ENCODE measurements around the gene CEACAM21.

Gene CEACAM21

GRCh38 chr19:41595258-41595889 is 19.4 kb downstream of the CEACAM21 start (continued):
- TF ChIP-seq ZNF174 (tag by site-specific recombination; IDR thresholded peaks at IDR 0.05) (no peak), ZFP69B (tag by site-specific recombination; IDR thresholded peaks at IDR 0.05) (no peak), SP7 (tag by site-specific recombination; IDR thresholded peaks at IDR 0.05) (no peak), KLF16 (tag by site-specific recombination; IDR thresholded peaks at IDR 0.05) (no peak), ZNF701 (tag by site-specific recombination; IDR thresholded peaks at IDR 0.05) (no peak), PATZ1 (tag by site-specific recombination; IDR thresholded peaks at IDR 0.05) (no peak), ZNF24 (tag by site-specific recombination; IDR thresholded peaks at IDR 0.05) (peak; percentile 79; the same call in 1 of the 2 replicates), ZNF626 (tag by site-specific recombination; IDR thresholded peaks at IDR 0.05) (no peak), ZNF518A (tag by site-specific recombination; conservative IDR thresholded peaks at IDR 0.05; ENCODE audit: low read depth) (no peak), BCL11B (tag by site-specific recombination; IDR thresholded peaks at IDR 0.05; ENCODE audit: low read depth) (no peak), SCRT2 (tag by site-specific recombination; IDR thresholded peaks at IDR 0.05) (no peak), ZNF555 (tag by site-specific recombination; conservative IDR thresholded peaks at IDR 0.05) (no peak), YY2 (tag by site-specific recombination; IDR thresholded peaks at IDR 0.05) (no peak), ZNF202 (tag by site-specific recombination; IDR thresholded peaks at IDR 0.05; ENCODE audit: borderline replicate concordance) (no peak), ZNF692 (tag by site-specific recombination; IDR thresholded peaks at IDR 0.05) (peak; percentile 24; the same call in 1 of the 2 replicates), ZFHX2 (tag by site-specific recombination; conservative IDR thresholded peaks at IDR 0.05) (no peak), ZNF660 (tag by site-specific recombination; IDR thresholded peaks at IDR 0.05) (peak; percentile 90), ZNF843 (tag by site-specific recombination; IDR thresholded peaks at IDR 0.05) (no peak), ZNF324 (tag by site-specific recombination; IDR thresholded peaks at IDR 0.05) (no peak), ZIC2 (tag by site-specific recombination; IDR thresholded peaks at IDR 0.05) (no peak), CTCF (tag by site-specific recombination; IDR thresholded peaks at IDR 0.05) (peak; percentile 74), ELK4 (IDR thresholded peaks at IDR 0.05; ENCODE audit: borderline replicate concordance, low read depth, low read length) (no peak)
- TF ChIP-seq, protein P1, sequence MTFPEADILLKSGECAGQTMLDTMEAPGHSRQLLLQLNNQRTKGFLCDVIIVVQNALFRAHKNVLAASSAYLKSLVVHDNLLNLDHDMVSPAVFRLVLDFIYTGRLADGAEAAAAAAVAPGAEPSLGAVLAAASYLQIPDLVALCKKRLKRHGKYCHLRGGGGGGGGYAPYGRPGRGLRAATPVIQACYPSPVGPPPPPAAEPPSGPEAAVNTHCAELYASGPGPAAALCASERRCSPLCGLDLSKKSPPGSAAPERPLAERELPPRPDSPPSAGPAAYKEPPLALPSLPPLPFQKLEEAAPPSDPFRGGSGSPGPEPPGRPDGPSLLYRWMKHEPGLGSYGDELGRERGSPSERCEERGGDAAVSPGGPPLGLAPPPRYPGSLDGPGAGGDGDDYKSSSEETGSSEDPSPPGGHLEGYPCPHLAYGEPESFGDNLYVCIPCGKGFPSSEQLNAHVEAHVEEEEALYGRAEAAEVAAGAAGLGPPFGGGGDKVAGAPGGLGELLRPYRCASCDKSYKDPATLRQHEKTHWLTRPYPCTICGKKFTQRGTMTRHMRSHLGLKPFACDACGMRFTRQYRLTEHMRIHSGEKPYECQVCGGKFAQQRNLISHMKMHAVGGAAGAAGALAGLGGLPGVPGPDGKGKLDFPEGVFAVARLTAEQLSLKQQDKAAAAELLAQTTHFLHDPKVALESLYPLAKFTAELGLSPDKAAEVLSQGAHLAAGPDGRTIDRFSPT (tag by site-specific recombination; IDR thresholded peaks at IDR 0.05) = no peak
- TF ChIP-seq, protein P2, sequence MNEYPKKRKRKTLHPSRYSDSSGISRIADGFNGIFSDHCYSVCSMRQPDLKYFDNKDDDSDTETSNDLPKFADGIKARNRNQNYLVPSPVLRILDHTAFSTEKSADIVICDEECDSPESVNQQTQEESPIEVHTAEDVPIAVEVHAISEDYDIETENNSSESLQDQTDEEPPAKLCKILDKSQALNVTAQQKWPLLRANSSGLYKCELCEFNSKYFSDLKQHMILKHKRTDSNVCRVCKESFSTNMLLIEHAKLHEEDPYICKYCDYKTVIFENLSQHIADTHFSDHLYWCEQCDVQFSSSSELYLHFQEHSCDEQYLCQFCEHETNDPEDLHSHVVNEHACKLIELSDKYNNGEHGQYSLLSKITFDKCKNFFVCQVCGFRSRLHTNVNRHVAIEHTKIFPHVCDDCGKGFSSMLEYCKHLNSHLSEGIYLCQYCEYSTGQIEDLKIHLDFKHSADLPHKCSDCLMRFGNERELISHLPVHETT (tag by site-specific recombination; IDR thresholded peaks at IDR 0.05) = no peak

All from HEK293 (cell line).